ENCODE results near the gene EPHX1. TPM values are rescaled to one million over a fixed set of nuclear protein-coding genes. Genes with fewer than 3 reads are reported as not detected.

EPHX1 gene
- total RNA-seq, 1 donor from 2014 or later: 1.2 TPM

DNA sequence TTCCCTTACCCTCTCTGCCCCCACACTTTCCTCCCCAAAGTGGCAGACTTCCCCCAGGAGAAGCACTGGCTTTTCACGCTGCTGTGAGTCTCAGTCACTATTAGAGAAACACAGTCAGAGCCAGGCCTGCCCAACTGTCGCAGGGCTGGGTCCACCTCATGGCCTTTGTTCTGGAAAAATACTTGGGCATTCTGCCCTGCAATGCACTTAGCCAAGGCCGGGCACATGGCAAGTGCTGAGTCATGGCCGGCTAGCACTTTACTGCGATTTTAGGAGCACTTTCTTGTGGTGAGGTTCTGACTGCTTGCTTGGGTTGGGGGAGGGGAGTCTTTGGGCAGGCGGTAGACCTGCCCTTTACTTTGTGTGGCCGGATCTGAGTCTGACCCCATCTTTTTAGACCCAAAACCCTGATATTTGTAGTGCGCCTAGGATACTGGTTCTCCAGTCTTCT, 7.7 kb downstream of the EPHX1 start:
- Mint-ChIP-seq H3K4me3 (no peak overlapping the region), H3K4me1 (no peaks in the 10 kb centered on the region), H3K27me3 (no peaks in the 10 kb centered on the region), H3K9me3 (no peaks in the 10 kb centered on the region), H3K27ac (no peak overlapping the region), H3K36me3 (ENCODE audit: low read depth) (no peaks in the 10 kb centered on the region)
- no peak for DNase-seq
- no peak for ATAC-seq (ENCODE audit: low read depth)
- ChIA-PET CTCF (no interaction called here), POLR2A (no interaction called here)
- intact Hi-C loops (cut with micrococcal nuclease): no loop called here
- TF ChIP-seq, protein P1, sequence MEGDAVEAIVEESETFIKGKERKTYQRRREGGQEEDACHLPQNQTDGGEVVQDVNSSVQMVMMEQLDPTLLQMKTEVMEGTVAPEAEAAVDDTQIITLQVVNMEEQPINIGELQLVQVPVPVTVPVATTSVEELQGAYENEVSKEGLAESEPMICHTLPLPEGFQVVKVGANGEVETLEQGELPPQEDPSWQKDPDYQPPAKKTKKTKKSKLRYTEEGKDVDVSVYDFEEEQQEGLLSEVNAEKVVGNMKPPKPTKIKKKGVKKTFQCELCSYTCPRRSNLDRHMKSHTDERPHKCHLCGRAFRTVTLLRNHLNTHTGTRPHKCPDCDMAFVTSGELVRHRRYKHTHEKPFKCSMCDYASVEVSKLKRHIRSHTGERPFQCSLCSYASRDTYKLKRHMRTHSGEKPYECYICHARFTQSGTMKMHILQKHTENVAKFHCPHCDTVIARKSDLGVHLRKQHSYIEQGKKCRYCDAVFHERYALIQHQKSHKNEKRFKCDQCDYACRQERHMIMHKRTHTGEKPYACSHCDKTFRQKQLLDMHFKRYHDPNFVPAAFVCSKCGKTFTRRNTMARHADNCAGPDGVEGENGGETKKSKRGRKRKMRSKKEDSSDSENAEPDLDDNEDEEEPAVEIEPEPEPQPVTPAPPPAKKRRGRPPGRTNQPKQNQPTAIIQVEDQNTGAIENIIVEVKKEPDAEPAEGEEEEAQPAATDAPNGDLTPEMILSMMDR (IDR thresholded peaks at IDR 0.05): no peak

DNA sequence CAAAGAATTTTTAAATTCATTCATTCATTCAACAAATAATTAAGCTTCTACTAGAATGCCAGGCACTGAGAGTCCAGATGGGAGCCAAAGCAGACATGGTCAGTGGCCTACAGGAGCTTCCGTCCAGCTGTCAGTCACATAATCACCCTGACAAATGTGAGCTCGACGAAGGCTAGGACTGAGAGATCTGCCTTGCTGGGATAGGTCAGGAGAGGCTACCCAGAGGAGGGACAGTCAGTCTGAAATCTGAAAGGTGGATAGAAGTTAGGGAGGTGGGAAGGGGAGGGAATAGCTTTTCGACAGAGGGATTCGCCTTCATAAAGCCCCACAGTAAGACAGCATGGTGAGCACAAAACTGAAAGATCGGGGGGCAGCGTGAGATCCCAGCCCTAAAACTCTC, 8.3 kb downstream of the EPHX1 start:
- TF ChIP-seq, protein P1 (IDR thresholded peaks at IDR 0.05): no peak
- ChIA-PET POLR2A (no interaction called here), CTCF (no interaction called here)
- Mint-ChIP-seq H3K4me1 (no peaks in the 10 kb centered on the region), H3K27ac (no peak overlapping the region), H3K27me3 (no peaks in the 10 kb centered on the region), H3K4me3 (no peak overlapping the region), H3K9me3 (no peaks in the 10 kb centered on the region), H3K36me3 (ENCODE audit: low read depth) (no peaks in the 10 kb centered on the region)
- ATAC-seq (ENCODE audit: low read depth): no peak
- no peak for DNase-seq
- intact Hi-C loops (cut with micrococcal nuclease): no loop called here

DNA sequence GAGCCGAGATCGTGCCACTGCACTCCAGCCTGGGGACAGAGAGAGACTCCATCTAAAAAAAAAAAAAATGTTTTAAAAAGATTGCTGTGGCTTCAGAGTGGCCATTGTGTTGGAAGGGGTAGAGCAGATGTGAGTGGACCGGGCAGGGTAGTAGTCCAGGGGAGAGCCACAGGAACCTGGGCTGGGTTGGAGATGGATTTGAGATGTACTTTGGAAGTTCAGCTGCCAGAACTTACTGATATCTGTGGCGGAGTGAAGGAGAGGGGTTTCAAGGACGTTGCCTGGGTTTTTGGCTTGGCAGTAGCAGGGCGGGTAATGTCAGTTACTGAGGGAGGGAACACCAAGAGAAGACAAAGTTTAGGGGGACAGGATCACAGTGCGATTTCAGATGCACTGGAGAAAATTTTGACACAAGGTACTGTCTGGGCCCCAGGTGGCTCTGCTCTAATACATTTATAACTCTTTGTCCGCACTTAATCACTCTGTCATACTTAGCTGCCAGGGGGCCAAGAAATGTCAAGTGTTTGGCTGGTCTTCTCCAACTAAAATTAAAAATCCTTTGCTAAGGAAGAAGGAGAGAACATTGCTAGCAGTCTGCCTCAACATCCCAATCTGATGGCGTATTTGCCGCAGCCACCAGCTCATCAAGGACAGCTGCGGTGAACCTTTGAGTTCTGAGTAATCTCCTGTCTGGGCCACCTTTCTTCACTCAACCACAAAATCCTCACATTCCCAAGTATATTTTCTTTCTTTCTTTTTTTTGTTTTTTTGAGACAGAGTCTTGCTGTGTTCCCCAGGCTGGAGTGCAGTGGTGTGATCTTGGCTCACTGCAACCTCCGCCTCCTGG, 9.6 kb downstream of the EPHX1 start:
- Mint-ChIP-seq H3K4me1 (no peaks in the 10 kb centered on the region), H3K9me3 (no peaks in the 10 kb centered on the region), H3K36me3 (ENCODE audit: low read depth) (no peaks in the 10 kb centered on the region), H3K27ac (no peak overlapping the region), H3K4me3 (no peak overlapping the region), H3K27me3 (no peaks in the 10 kb centered on the region)
- DNase-seq (no peak), ATAC-seq (ENCODE audit: low read depth) (no peak)
- CTCF ChIA-PET: no interaction called here
- intact Hi-C loops (cut with micrococcal nuclease): no loop called here
- POLR2A ChIA-PET: no interaction called here
- TF ChIP-seq, protein P1 (IDR thresholded peaks at IDR 0.05): no peak

DNA sequence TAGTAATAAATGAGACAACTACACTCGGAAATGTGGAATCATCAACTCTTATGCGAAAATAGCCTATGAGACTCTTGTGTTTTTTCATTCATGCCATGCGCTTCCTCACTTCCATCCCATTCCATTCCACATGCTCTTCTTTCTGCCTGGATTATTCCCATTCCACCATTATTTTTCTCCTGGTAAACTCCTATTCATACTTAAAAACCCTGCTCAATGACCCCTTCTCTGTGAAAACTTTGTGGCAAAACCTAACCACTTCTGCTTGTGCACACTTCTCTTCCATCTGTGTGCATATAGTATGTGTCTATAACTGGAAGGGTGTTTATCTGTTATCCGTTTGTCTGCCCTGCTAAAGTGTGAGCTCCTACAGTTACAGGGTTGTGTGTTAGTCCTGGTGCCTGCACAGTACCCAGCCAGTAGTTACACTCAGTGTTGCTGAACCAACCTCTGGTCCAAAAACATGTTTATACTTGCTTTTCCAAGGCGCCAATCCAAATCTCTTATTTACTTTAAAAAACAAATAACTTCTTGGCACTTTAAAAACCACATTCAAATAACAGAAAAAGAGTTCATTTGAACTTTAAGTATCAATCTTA, 10.7 kb downstream of the EPHX1 start:
- H3K27ac Mint-ChIP-seq: no peak overlapping the region
- no peak for DNase-seq
- ChIA-PET CTCF (no interaction called here), POLR2A (interaction anchor here (0.6 kb wide), 1 partner anchor 169 kb away, joined by 4 read pairs; no protein-coding TSS in a partner anchor)
- no peaks in the 10 kb centered on the region for H3K36me3 Mint-ChIP-seq (ENCODE audit: low read depth)
- no peak for ATAC-seq (ENCODE audit: low read depth)
- H3K9me3 Mint-ChIP-seq: no peaks in the 10 kb centered on the region
- intact Hi-C loops (cut with micrococcal nuclease): no loop called here
- no peaks in the 10 kb centered on the region for H3K27me3 Mint-ChIP-seq
- no peak overlapping the region for H3K4me3 Mint-ChIP-seq
- TF ChIP-seq, protein P1 (IDR thresholded peaks at IDR 0.05): no peak
- no peaks in the 10 kb centered on the region for H3K4me1 Mint-ChIP-seq

DNA sequence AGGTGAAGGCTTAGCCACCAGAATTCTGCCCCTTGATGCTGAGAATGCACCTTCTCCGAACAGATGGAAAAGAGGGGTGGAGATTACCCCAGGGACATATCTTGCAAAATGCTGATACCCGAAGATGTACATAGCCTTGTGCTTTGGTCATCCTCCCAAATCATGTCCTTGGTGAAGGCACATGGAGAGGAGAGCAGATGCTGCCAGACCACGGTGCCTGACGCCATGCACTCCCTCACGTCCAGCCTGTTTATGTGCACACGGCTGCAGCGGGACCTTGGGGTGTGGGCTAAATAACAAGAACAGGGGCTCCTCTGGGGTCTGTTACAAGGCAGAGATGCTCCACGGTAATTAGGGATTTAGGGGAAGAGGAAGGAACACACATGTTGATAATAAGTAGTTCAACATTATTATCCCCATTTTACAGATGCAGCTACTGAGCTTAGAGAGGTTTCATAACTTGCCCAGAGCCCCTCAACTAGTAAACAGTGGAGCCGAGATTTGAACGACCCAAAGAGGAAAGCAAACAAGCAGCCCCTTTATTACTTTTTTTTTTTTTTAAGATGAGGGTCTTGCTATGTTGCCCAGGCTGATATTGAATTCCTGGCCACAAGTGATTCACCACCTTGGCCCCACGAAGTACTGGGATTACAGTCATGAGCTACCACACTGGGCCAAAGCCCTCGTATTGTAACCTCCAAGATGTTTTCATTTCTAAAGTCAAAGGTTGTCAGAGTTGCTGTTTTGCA, 12.9 kb downstream of the EPHX1 start:
- no peak overlapping the region for H3K4me3 Mint-ChIP-seq
- intact Hi-C loops (cut with micrococcal nuclease): no loop called here
- ChIA-PET CTCF (no interaction called here), POLR2A (no interaction called here)
- no peaks in the 10 kb centered on the region for H3K27me3 Mint-ChIP-seq
- H3K27ac Mint-ChIP-seq: no peak overlapping the region
- DNase-seq: no peak
- ATAC-seq (ENCODE audit: low read depth): no peak
- H3K4me1 Mint-ChIP-seq: no peaks in the 10 kb centered on the region
- no peaks in the 10 kb centered on the region for H3K9me3 Mint-ChIP-seq
- H3K36me3 Mint-ChIP-seq (ENCODE audit: low read depth): no peaks in the 10 kb centered on the region
- TF ChIP-seq, protein P1 (IDR thresholded peaks at IDR 0.05): no peak

All from activated B cell treated with CpG ODN at 0.5 μM for 24 hours (primary cell).